Hepatic stellate cell (primary cell): ENCODE measurements around the gene FOXL1.

ENCODE experiments used
- DNase-seq: peaks from one replicate; pipeline ENCODE4 v3.0.0; 2011; ENCODE audit warnings: low spot score

FOXL1 gene

GRCh38 chr16:86605950-86606349, 27.6 kb downstream of the FOXL1 start:
- DNase-seq: no peak

- DNase-seq: no peak
Measured at GRCh38 chr16:86608301-86608747, 30.0 kb downstream of the FOXL1 start.

GRCh38 chr16:86609115-86609514, 30.8 kb downstream of the FOXL1 start:
- peak; percentile 88 for DNase-seq

GRCh38 chr16:86609661-86610060, 31.3 kb downstream of the FOXL1 start:
- DNase-seq: no peak

GRCh38 chr16:86610779-86611524, 32.6 kb downstream of the FOXL1 start:
- DNase-seq: no peak

GRCh38 chr16:86611525-86611855, 33.1 kb downstream of the FOXL1 start:
- DNase-seq: peak; percentile 84

- no peak for DNase-seq
Measured at GRCh38 chr16:86611941-86612340, 33.6 kb downstream of the FOXL1 start.

- DNase-seq: no peak
Measured at GRCh38 chr16:86614699-86615098, 36.4 kb downstream of the FOXL1 start.

- no peak for DNase-seq
Measured at GRCh38 chr16:86616906-86617305, 38.6 kb downstream of the FOXL1 start.

GRCh38 chr16:86618431-86619238, 40.3 kb downstream of the FOXL1 start:
- peak; percentile 82 for DNase-seq

- peak; percentile 29 for DNase-seq
Measured at GRCh38 chr16:86619239-86619794, 41.0 kb downstream of the FOXL1 start.

GRCh38 chr16:86620184-86620583, 41.8 kb downstream of the FOXL1 start:
- DNase-seq: no peak

GRCh38 chr16:86621966-86622365, 43.6 kb downstream of the FOXL1 start:
- DNase-seq: no peak

GRCh38 chr16:86622700-86623615, 44.6 kb downstream of the FOXL1 start:
- no peak for DNase-seq

GRCh38 chr16:86625029-86625428, 46.7 kb downstream of the FOXL1 start:
- no peak for DNase-seq

GRCh38 chr16:86625821-86626220, 47.5 kb downstream of the FOXL1 start:
- no peak for DNase-seq

- DNase-seq: no peak
Measured at GRCh38 chr16:86626284-86626683, 47.9 kb downstream of the FOXL1 start.

GRCh38 chr16:86626966-86627365, 48.6 kb downstream of the FOXL1 start:
- DNase-seq: no peak

- DNase-seq: peak; percentile 36
Measured at GRCh38 chr16:86628614-86629013, 50.3 kb downstream of the FOXL1 start.

GRCh38 chr16:86630471-86630870, 52.1 kb downstream of the FOXL1 start:
- DNase-seq: no peak

GRCh38 chr16:86631444-86631843, 53.1 kb downstream of the FOXL1 start:
- peak; percentile 57 for DNase-seq
